IMR-90 (cell line): ENCODE data around the gene C14orf93. TPM values are rescaled to one million over a fixed set of nuclear protein-coding genes. Genes with fewer than 3 reads are reported as not detected.

ENCODE experiments used
- ATAC-seq: fragments of 200-7000 bp; cut with Tn5 transposase; 2 replicates; pipeline ENCODE4 v1.9.1; 2020; ENCODE audit warnings: low read depth, mild to moderate bottlenecking, moderate library complexity
- BruUV-seq: library from RNA; stranded (reverse); fragments of 400-500 nt; replicated peaks from 2 replicates; lab custom pipeline; 2021; lab: Mats Ljungman, UMichigan
- CTCF ChIA-PET: fragments of 300-600 bp; formaldehyde crosslinking; extraction: SDS; loops from one replicate; lab custom pipeline; 2021; ENCODE audit warnings: antibody characterized with exemption; lab: Yijun Ruan, JAX
- POLR2A ChIA-PET: fragments of 300-600 bp; sonication (Branson Sonifier 250); formaldehyde crosslinking; loops from one replicate; lab custom pipeline; 2022; ENCODE audit warnings: antibody characterized with exemption; ENCODE audit not compliant: unreplicated experiment; lab: Charles Lee
- DNase-seq: peaks from one replicate; pipeline ENCODE4 v3.0.0; 2013
- H2AFZ ChIP-seq: replicated peaks from 2 replicates; pipeline ENCODE3; 2013; ENCODE audit warnings: low read length, mild to moderate bottlenecking; ENCODE audit not compliant: poor library complexity
- H2AK5ac ChIP-seq: 2 replicates; pipeline ENCODE4 v1.6.1; 2013; ENCODE audit warnings: low read depth, low read length, inconsistent platforms
- H2AK9ac ChIP-seq: replicated peaks from 2 replicates; pipeline ENCODE3; 2013; ENCODE audit warnings: mild to moderate bottlenecking, low read depth, low read length, moderate library complexity; ENCODE audit not compliant: poor library complexity
- H2BK120ac ChIP-seq: 2 replicates; pipeline ENCODE4 v1.6.1; 2013; ENCODE audit warnings: low read depth, low read length, inconsistent platforms
- H2BK15ac ChIP-seq: 3 replicates; pipeline ENCODE4 v1.6.1; 2013; ENCODE audit warnings: low read depth, low read length, inconsistent platforms
- H2BK20ac ChIP-seq: 2 replicates; pipeline ENCODE4 v1.6.1; 2013; ENCODE audit warnings: low read depth, mild to moderate bottlenecking, inconsistent platforms, low read length, moderate library complexity
- H2BK5ac ChIP-seq: 2 replicates; pipeline ENCODE4 v1.6.1; 2013; ENCODE audit warnings: mild to moderate bottlenecking, low read depth, low read length, inconsistent platforms; ENCODE audit not compliant: poor library complexity, severe bottlenecking
- H3K14ac ChIP-seq: replicated peaks from 2 replicates; pipeline ENCODE4 v1.6.1; 2013; ENCODE audit warnings: low read depth, low read length, inconsistent platforms
- H3K18ac ChIP-seq: 2 replicates; pipeline ENCODE4 v1.6.1; 2013; ENCODE audit warnings: low read depth, low read length, control low read depth
- H3K23ac ChIP-seq: 2 replicates; pipeline ENCODE4 v1.6.1; 2013; ENCODE audit warnings: low read depth, low read length, inconsistent platforms
- H3K27ac ChIP-seq: 2 replicates; pipeline ENCODE4 v1.5.1; 2013; ENCODE audit warnings: mild to moderate bottlenecking, control low read depth, low read length; ENCODE audit not compliant: insufficient read depth
- H3K27me3 ChIP-seq: 2 replicates; pipeline ENCODE4 v1.6.1; 2013; ENCODE audit warnings: low read length; ENCODE audit not compliant: control insufficient read depth, insufficient read depth
- H3K36me3 ChIP-seq: 2 replicates; pipeline ENCODE4 v1.6.1; 2013; ENCODE audit warnings: low read length, mixed read lengths; ENCODE audit not compliant: control insufficient read depth, insufficient read depth
- H3K4ac ChIP-seq: 2 replicates; pipeline ENCODE4 v1.6.1; 2013; ENCODE audit warnings: low read depth, low read length, inconsistent platforms
- H3K4me1 ChIP-seq: 2 replicates; pipeline ENCODE4 v1.6.1; 2013; ENCODE audit warnings: low read length, mixed read lengths; ENCODE audit not compliant: control insufficient read depth, insufficient read depth
- H3K4me2 ChIP-seq: 2 replicates; pipeline ENCODE4 v1.6.1; 2013; ENCODE audit warnings: low read depth, mild to moderate bottlenecking, control low read depth, low read length, moderate library complexity
- H3K4me3 ChIP-seq: 2 replicates; pipeline ENCODE4 v1.5.1; 2013; ENCODE audit warnings: low read depth, mild to moderate bottlenecking, control low read depth, low read length, moderate library complexity; ENCODE audit not compliant: insufficient read depth
- H3K56ac ChIP-seq: 2 replicates; pipeline ENCODE4 v1.6.1; 2013; ENCODE audit warnings: low read length, inconsistent platforms; ENCODE audit not compliant: insufficient read depth; ENCODE audit errors: extremely low read depth
- H3K79me1 ChIP-seq, 2 experiments: 2 replicates each; pipeline ENCODE4 v1.6.1; 2013; ENCODE audit warnings: low read length in 2 of 2, inconsistent platforms in 1 of 2, low read depth in 1 of 2
- H3K9ac ChIP-seq: 2 replicates; pipeline ENCODE4 v1.6.1; 2013; ENCODE audit warnings: low read depth, low read length, control low read depth
- H3K9me1 ChIP-seq: 2 replicates; pipeline ENCODE4 v1.6.1; 2013; ENCODE audit warnings: low read length, inconsistent platforms; ENCODE audit not compliant: insufficient read depth
- H3K9me3 ChIP-seq: 2 replicates; pipeline ENCODE4 v1.6.1; 2013; ENCODE audit warnings: low read length; ENCODE audit not compliant: control insufficient read depth, insufficient read depth
- H4K20me1 ChIP-seq: 2 replicates; pipeline ENCODE4 v1.6.1; 2013; ENCODE audit warnings: low read length, inconsistent platforms; ENCODE audit not compliant: insufficient read depth
- H4K5ac ChIP-seq: 2 replicates; pipeline ENCODE4 v1.6.1; 2013; ENCODE audit warnings: mild to moderate bottlenecking, low read depth, low read length, control low read depth
- H4K8ac ChIP-seq, 2 experiments: 2 replicates each; pipeline ENCODE4 v1.6.1; 2013; ENCODE audit warnings: low read depth in 2 of 2, low read length in 2 of 2, control low read depth in 1 of 2, inconsistent platforms in 1 of 2
- H4K91ac ChIP-seq: 2 replicates; pipeline ENCODE4 v1.6.1; 2013; ENCODE audit warnings: low read depth, low read length, inconsistent platforms; ENCODE audit not compliant: insufficient read depth
- BHLHE40 ChIP-seq: fragments of 150-350 bp; IDR thresholded peaks from 2 replicates; pipeline ENCODE4 v1.6.1; 2016; ENCODE audit warnings: mild to moderate bottlenecking, low read depth, low read length
- CEBPB ChIP-seq: IDR thresholded peaks from 2 replicates; pipeline ENCODE4 v1.6.1; 2012; ENCODE audit warnings: low read depth, low read length, improper control_type of control experiment
- CHD1 ChIP-seq: IDR thresholded peaks from 2 replicates; pipeline ENCODE4 v1.6.1; 2012; ENCODE audit warnings: low read depth, low read length, improper control_type of control experiment
- CTCF ChIP-seq: conservative IDR thresholded peaks from 2 replicates; pipeline ENCODE4 v1.5.1; 2012; ENCODE audit warnings: mild to moderate bottlenecking, low read depth, low read length, improper control_type of control experiment
- ELK1 ChIP-seq: fragments of 150-350 bp; IDR thresholded peaks from 2 replicates; pipeline ENCODE4 v1.6.1; 2016; ENCODE audit warnings: low read depth, mild to moderate bottlenecking, low read length, moderate library complexity, borderline replicate concordance
- FOS ChIP-seq: fragments of 150-350 bp; IDR thresholded peaks from 2 replicates; pipeline ENCODE4 v1.6.1; 2016; ENCODE audit warnings: low read depth, low read length
- MAZ ChIP-seq: IDR thresholded peaks from 2 replicates; pipeline ENCODE4 v1.6.1; 2012; ENCODE audit warnings: low read depth, mild to moderate bottlenecking, low read length, improper control_type of control experiment, moderate library complexity, borderline replicate concordance
- MXI1 ChIP-seq: IDR thresholded peaks from 2 replicates; pipeline ENCODE4 v1.6.1; 2012; ENCODE audit warnings: low read depth, mild to moderate bottlenecking, low read length, moderate library complexity, borderline replicate concordance
- NFE2L2 ChIP-seq: fragments of 150-350 bp; IDR thresholded peaks from 2 replicates; pipeline ENCODE4 v1.6.1; 2016; ENCODE audit warnings: low read depth, mild to moderate bottlenecking, low read length
- POLR2A ChIP-seq: IDR thresholded peaks from 2 replicates; pipeline ENCODE4 v1.6.1; 2012; ENCODE audit warnings: mild to moderate bottlenecking, low read depth, low read length
- RAD21 ChIP-seq: IDR thresholded peaks from 2 replicates; pipeline ENCODE4 v1.6.1; 2012; ENCODE audit warnings: low read length, improper control_type of control experiment
- RCOR1 ChIP-seq: IDR thresholded peaks from 2 replicates; pipeline ENCODE4 v1.6.1; 2012; ENCODE audit warnings: mild to moderate bottlenecking, low read length, improper control_type of control experiment; ENCODE audit not compliant: insufficient replicate concordance
- RFX5 ChIP-seq: IDR thresholded peaks from 2 replicates; pipeline ENCODE4 v1.8.0; 2012; ENCODE audit warnings: low read depth, mild to moderate bottlenecking, low read length, moderate library complexity
- SMC3 ChIP-seq: fragments of 150-350 bp; IDR thresholded peaks from 2 replicates; pipeline ENCODE4 v1.6.1; 2016; ENCODE audit warnings: low read depth, mild to moderate bottlenecking, antibody characterized with exemption, low read length, moderate library complexity
- USF2 ChIP-seq: fragments of 150-350 bp; IDR thresholded peaks from 2 replicates; pipeline ENCODE4 v1.6.1; 2017; ENCODE audit warnings: mild to moderate bottlenecking, antibody characterized with exemption, low read length, low read depth
- WGBS, 2 experiments: methylation state at CpG; one replicate each; pipeline versions ENCODE4 v1.1.5 to v1.1.7; 2013; ENCODE audit warnings: missing lambda C conversion rate in 2 of 2; ENCODE audit not compliant: insufficient read length in 1 of 2; ENCODE audit errors: extremely low coverage in 2 of 2; 5-methylcytosine and 5-hydroxymethylcytosine counted together
- dilution Hi-C: fragments of 300-500 bp; cut with HindIII; formaldehyde crosslinking; loops from one replicate; pipeline ENCODE4 v1.14.3; 2018; ENCODE audit warnings: low sequenced_read_pairs; ENCODE audit not compliant: unreplicated experiment
- in situ Hi-C: fragments of 300-500 bp; cut with MboI; formaldehyde crosslinking; loops from 3 replicates; pipeline ENCODE4 v1.14.3; 2019; ENCODE audit warnings: low sequenced_read_pairs, inconsistent platforms, mixed read lengths
- intact Hi-C: fragments of 100-400 bp; cut with micrococcal nuclease; formaldehyde crosslinking; loops from 2 replicates; pipeline ENCODE4 v1.10.0; 2022
- polyA plus RNA-seq, 3 experiments: library from polyadenylated mRNA; depleted of rRNA; stranded (reverse); fragments of >200 nt; gene quantifications; 2 replicates each; pipeline ENCODE4 v1.2.3, GENCODE V29; 2012; ENCODE audit warnings: low replicate concordance in 1 of 3
- total RNA-seq: library from RNA; depleted of rRNA; stranded (reverse); fragments of >200 nt; gene quantifications from 2 replicates; pipeline ENCODE4 v1.2.3, GENCODE V29; 2012

C14orf93 gene
- total and polyA plus RNA-seq, 2 of the 4 experiments (the other 2 are of a cell fraction), result 5.4 to 5.7 TPM

- Histone ChIP-seq H2BK15ac (no peak overlapping the region), H2AK5ac (no peak overlapping the region), H3K27ac (0 out of 2 replicates have a peak overlapping the region, but pooled peaks have one; percentile 26), H3K4me1 (peaks cover 2% of the 10 kb centered on the region; the same call in 1 of the 2 replicates), H4K8ac (peak overlapping the region; percentile 48 to 83), H3K23ac (peak overlapping the region; percentile 6; the same call in 1 of the 2 replicates), H3K27me3 (no peaks in the 10 kb centered on the region), H3K4ac (peak overlapping the region; percentile 56; the same call in 1 of the 2 replicates), H3K4me3 (peak overlapping the region; percentile 58; the same call in 1 of the 2 replicates), H2BK5ac (peak overlapping the region; percentile 25), H3K9me3 (no peaks in the 10 kb centered on the region), H2BK20ac (no peak overlapping the region), H3K79me1 (peaks cover 0 to 12% of the 10 kb centered on the region in 2 experiments; a peak in 3 of 4 replicates), H3K14ac (peak overlapping the region; percentile 11; the same call in 1 of the 2 replicates), H3K56ac (peak overlapping the region; percentile 37; the same call in 1 of the 2 replicates), H3K9ac (peak overlapping the region; percentile 64), H4K91ac (peak overlapping the region; percentile 27; the same call in 1 of the 2 replicates), H4K20me1 (no peaks in the 10 kb centered on the region), H3K36me3 (no peaks in the 10 kb centered on the region), H2AFZ (no peak overlapping the region), H2BK120ac (no peak overlapping the region), H3K4me2 (peak overlapping the region; percentile 88), H3K18ac (0 out of 2 replicates have a peak overlapping the region, but pooled peaks have one; percentile 53), H2AK9ac (peak overlapping the region; percentile 21), H4K5ac (peak overlapping the region; percentile 89; the same call in 1 of the 2 replicates), H3K9me1 (peaks cover 3% of the 10 kb centered on the region; the same call in 1 of the 2 replicates)
- no TSS peak for BruUV-seq
- intact Hi-C loops, result no loop called here
- ATAC-seq (no peak), DNase-seq (no peak)
- CTCF ChIA-PET, result interaction anchor here (1.2 kb wide), 1 partner anchor 12 kb away, joined by 3 read pairs; no protein-coding TSS in a partner anchor
- in situ Hi-C loops, result no loop called here
- dilution Hi-C loops, result no loop called here
- no CpG with 5 or more reads among the region's 8 CpGs for WGBS, 2 experiments
- POLR2A ChIA-PET, result no interaction called here
- TF ChIP-seq MAZ (no peak), CTCF (no peak), CEBPB (no peak), RCOR1 (no peak), BHLHE40 (no peak), FOS (no peak), CHD1 (no peak), RAD21 (no peak), USF2 (no peak), MXI1 (no peak), POLR2A (no peak), SMC3 (no peak), NFE2L2 (no peak), ELK1 (no peak), RFX5 (no peak)
Measured at GRCh38 chr14:23009483-23009938, 432 bp downstream of the C14orf93 start.
